HG02981 (cell line): Measurements from ENCODE around the gene YKT6.
A peak's percentile ranks its signal among the peaks of the same experiment; 100 is the strongest.

ENCODE experiments used
- ATAC-seq: cut with Tn5 transposase; IDR thresholded peaks from one replicate; pipeline ENCODE4 v1.9.1; 2021; ENCODE audit warnings: mild to moderate bottlenecking, moderate library complexity; ENCODE audit not compliant: unreplicated experiment

Gene YKT6

DNA sequence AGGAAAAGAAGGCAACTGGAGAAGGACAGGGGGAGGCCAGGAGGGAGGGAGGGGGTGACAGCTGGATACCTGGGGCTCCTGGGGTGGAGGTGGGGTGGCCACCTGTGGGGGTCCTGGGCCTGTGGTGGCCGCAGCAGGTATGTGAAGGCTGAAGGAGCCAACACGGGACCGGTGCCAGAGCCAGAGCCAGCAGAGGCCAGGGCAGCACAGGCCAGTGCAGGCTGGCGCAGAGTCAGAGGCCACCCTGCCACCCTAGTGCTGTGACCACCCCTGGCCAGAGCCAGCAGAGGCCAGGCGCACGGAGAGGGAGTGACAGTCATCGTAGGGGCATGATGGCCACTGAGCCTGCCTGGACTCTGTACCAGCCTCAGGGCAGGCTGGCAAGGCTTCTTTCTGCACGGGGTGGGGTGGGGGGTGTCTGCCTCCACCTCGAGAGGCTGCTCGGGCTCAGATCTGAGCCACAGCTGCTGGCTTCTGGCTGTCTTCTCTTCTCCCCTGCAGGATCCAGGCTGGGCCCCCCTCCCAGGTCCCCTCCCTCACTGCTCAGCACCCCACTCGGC, 28.8 kb downstream of the YKT6 start:
- ATAC-seq: no peak

DNA sequence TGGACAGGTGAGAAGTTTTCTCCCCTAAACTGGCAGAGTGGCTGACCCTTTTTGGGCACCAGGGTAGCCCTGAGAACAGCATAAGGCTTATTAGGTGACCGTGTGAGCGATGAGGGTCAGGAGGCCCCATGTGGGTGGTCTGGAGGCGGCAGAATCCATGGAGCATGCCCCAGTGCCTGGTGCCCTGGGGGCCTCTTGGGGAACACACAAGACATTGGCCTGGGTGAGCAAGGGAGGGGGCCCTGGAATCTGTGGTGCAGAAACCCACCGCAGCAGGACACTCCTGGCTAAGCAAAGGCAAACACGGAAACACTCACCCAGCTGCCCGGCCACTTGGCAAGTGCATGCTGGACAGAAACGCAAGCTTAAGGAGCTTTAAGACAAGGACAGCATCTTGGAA, 29.5 kb downstream of the YKT6 start:
- ATAC-seq: no peak

DNA sequence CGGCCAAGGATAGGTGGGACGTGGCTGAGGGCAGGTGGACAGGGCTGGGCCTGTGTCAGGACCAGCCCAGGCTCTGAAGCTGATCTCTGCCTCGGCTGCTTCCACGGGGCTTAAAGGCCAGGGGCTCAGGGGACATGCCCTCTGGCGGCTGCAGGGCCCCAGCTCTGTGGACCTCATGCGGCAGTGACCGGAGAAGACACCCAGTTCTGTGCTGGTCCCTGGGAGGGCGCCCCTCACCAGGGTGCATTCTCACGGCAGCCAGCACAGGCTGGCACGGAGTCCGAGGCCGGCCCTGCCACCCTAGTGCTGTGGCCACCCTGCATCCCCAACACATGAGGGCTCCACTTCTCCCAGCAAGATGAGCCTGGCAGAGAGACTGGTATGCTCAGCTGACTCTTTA, 30.3 kb downstream of the YKT6 start:
- no peak for ATAC-seq

DNA sequence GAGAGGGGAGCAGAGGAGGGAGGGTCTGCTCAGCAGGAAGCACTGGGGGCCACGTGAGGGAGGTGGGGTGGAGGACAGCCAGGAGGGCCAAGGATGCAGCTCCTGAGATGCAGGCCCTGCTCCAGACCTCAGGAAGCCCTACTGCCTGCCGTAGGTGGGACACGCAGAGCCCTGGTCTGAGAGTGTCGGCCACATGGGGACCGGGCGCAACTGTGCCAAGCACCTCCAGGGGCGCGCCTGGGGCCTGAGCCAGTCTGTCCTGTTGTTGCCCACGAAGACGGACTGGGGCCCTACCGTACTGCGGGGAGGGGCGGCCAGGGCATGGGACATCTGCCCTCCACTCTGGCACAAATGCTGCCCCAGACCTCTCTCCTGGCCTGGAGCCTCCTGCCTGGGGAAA, 31.6 kb downstream of the YKT6 start:
- no peak for ATAC-seq

DNA sequence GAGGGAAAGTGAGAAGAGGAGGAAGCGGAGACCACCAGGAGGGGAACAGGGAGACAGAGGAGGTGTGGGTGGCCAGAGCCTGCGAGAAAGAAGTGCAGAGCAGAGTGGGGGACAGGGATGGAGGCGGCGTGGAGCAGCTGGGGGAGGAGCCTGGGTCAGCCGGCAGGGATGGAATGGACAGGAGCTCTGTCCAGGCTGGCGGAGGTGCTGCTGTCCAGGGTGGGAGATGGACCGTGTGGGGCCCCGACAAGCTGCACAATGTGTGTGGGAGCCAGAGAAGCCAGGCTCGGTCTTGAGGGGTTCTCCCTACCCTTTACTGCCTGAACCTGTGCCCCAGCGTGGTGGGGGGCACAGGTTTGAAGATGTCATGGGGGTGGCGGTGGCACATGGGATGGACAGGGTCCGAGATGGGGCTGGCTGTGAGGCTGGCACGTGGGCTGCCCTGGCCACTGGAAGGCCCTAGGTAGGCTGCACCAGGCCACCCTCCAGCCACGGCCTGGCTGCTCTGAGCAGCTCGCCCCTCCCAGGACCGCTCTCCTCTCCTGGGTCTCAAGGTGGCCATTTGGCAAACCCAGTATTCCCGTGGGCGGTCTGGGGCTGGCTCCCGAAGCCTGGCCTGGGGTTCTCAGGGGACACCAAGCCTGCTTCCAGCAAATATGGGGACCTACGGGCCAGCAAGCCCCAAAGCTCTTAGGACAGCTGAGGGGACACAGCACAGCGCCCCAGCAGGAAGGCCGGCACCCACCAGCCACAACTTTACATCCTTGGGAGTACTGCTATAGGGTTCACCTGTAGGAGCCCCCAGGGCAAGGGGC, 32.3 kb downstream of the YKT6 start:
- no peak for ATAC-seq

DNA sequence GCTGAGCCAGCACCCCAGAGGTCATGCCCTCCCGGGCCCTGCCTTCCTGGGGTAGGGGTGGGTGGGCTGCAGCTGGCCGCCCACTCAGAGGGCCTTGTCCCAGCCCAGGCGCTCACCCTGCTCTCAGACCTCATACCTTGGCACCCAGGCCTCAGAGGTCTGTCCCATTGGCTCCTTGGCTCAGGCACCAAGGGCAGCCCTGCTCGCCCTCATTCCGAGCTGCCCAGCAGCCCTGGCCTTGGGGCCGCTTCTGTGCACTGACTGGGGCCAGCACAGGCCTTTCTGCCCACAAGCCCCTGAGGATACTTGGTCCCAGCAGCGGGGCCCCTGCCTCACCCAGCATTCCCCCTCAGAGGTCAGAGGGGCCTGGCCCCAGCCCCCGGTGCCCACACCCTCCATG, 34.3 kb downstream of the YKT6 start:
- ATAC-seq: no peak

DNA sequence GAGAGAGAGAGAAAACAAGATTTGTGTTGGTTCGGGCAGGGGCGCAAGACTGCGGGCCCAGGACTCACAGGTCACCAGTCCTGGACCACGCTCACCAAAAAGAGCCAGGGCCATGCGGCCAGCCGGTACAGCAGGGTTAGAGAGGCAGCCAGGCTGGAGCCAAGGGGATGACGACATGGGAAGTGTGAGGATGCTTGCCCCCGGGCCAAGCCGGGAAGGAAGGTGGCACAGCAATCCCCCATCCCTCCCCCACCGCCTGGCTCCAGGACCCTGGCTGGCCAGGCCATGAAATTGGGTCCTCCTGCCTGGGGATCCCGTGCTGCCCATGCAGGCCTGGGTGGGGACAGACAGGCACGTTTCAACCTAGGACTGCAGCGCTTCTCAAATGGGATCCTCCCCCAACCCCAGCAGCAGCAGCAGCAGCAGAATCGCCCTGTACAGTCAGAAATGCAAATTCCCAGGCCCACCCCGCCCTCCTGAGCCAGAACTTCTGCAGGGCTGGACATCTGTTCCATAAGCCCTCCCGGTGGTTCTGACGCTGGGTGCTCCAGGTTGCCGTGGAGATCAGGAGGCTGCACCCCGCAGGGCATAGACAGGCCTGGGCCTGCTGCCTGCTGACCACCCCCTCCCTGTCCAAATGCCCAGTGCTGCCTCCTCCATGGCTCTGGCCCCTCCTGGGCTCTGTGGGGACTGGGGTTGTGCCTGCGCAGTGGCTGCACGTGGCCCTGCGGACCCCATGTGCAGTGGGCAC, 35.0 kb downstream of the YKT6 start:
- no peak for ATAC-seq

DNA sequence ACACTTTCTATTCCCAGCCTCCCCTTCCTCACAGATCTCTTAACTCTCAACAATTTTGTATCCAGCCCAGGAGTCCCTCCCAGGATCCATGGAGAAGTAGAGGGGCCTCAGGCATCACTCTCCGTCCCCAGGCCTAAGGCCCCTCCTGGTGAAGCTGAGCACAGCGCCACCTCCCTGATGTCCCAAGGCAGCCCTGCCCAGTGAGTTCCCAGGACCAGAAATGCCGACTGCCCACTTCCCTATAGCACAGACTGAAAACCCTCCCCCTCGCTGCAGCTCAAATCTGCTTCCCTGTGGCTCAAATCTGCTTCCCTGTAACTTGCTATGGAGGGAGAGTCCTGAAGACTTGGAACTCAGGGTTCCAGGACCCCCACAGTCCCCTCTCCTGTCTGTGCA, 35.6 kb downstream of the YKT6 start:
- ATAC-seq: no peak

DNA sequence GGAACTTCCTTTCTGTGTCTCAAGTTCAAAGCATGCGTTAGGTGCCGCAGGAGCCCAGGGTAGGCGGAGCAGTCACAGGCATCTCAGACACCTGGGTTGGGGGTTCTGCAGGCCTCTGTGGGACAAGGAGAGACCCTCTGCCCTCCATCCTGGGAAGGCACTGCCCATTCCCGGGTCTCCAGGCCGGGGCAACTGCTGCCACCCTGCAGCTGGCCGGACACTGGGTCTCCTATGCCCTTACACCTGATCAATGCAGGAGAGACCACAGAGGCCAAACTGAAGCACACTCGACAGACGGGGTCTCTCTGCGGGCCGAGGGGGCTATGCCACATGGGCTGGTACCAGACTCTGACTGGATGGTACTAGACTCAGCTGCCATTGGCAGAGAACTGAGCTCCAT, 36.9 kb downstream of the YKT6 start:
- ATAC-seq: no peak

DNA sequence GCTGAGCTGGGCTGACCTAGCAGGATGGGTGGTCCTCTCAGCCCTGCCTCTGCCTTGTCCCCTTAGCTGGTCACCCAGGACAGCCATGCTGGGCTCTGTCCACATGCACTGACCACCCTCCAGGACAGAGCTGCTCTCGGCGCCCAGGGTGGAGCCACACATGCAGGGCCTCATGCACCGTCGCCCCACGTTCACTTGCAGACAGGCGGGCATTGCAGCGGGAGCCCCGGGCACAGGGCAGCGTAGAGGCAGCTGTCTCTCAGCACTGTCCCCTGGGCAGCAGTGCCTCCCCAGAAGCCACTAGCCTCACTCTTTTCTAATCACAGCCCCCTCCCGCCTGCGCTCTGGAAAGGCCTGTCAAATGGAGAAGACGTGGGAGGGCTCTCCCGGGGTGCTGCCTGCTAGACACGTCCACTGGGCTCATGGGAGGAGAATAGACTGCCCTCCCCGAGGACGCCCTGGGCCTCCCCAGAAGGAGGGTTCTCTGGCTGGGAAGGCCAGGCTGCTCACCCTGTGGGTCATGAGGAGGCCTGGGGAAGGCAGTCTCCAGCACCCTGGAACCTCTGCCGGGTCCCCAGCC, 37.4 kb downstream of the YKT6 start:
- no peak for ATAC-seq

DNA sequence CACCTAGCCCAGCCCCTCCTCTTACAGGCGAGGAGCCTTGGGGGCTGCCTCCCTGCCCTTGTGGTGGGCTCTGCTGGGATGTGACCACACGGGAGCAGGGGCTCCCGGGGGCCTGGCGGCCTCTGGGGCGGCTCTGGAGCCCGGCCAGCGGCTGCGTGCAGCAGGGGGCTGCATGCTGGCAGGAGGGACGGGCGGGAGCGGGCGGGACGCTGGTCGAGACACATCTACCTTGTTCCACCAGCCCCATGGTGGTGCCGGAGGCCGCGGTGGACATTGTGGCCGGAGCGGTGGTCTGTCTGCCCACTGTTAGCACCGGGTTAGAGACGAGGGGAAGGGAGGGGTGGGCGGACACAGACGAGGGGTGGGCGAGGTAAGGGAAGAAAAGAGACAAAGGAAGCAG, 38.6 kb downstream of the YKT6 start:
- ATAC-seq: no peak

DNA sequence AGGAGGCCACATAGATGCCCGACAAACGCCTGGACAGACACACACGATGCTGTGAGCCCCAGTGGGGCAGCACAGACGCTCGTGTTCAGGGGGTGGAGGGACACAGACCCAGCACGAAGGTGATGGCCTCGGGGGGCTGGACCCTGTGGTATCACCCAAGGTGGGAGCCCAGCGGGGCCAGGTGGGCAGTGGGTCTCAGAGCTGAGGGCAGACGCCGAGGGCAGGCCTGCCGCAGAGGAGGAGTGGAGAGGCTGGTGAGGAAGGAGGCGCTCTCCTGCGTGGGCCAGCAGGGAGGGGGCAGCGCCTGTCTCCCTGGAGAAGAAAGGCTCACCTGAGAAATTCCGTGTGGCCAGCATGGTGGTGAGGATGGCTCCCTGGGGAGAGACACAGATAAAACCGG, 39.6 kb downstream of the YKT6 start:
- no peak for ATAC-seq

DNA sequence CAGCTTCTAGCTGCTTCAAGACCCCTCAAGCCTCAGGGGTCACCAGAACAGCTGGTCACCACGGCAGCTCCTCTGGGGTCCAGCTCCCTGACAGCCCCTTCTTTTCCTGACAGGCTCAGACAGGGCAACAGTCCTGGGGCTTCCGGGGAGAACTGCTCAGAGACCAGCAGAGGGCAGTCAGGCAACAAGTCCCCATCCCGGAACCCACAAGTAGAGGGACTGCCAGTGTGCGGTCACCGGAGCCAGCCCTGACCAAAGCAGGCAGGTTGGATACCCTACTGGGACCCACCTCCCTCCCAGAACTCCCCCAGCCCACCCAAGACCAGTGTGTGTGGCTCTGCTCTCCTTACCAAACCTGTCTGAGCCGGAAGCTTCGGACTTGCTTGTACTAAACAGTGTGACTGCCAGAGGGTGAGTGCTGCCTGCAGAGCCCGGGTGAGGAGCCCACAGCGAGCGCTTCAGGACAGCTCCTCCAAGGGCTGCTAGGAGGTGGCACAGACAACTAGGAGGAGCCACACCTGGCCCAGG, 40.3 kb downstream of the YKT6 start:
- ATAC-seq: peak; percentile 73

DNA sequence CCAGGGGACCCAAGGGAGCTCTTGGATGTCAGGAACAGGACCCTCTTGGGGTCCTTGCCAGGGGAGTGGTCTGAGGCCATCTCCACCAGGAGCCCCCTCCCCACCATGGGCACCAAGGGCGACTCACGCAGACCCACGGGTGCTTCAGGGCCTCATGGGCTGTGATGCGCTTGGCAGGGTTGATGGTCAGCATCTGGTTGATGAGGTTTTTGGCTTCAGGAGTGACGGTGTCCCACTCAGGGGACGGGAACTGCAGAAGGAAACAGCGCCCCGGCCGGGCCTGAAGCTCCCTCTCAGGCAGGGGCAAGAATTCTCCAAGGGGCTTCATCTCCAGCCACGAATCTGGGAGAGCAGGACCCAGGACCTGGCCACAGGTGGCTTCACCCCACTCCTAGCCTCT, 41.3 kb downstream of the YKT6 start:
- ATAC-seq: no peak

DNA sequence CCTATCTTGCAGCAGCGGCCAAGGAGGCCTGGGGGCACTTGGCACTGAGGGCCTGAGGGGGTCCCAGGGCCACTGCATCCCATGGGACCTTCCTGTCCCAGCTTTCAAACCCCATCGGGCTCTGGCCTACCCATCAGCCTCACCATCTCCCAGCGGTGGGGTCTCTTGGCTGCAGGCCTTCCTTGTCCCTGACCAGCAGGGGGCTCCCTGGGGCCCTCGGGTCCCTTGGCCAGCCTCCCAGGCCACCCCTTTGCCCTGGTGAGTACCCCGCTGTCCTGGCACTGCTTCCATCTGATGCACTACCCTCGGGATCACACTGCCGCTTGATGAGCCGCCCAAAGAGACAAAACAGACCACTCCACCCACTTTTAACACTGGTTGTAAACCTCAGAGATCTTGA, 43.5 kb downstream of the YKT6 start:
- no peak for ATAC-seq

DNA sequence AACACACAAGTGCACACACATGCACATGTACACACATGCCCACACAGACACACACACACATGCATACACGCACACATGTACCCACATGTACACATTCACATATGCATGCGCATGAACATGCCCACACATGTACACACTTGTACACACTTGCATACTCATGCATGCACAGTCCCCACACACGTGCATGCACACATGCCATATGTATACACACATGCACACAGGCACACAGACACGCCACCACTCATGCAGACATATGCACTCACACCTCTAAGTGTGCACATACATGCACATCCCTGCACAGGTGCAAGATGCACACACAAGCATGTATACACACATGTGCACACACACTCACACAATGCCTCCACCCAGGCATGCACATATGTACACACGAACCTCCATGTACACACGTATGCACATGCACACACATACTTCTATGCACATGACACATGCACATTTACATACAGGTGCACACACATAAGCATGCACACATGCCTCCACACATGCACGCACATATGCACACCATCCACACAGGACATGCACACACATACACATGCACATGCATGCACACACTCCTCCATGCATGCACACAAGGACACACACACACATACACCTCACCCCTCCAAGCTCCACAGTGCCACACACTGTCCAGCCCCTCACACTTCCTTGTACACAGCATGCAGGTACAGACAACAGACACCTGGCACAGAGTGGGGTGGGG, 45.8 kb downstream of the YKT6 start:
- no peak for ATAC-seq

DNA sequence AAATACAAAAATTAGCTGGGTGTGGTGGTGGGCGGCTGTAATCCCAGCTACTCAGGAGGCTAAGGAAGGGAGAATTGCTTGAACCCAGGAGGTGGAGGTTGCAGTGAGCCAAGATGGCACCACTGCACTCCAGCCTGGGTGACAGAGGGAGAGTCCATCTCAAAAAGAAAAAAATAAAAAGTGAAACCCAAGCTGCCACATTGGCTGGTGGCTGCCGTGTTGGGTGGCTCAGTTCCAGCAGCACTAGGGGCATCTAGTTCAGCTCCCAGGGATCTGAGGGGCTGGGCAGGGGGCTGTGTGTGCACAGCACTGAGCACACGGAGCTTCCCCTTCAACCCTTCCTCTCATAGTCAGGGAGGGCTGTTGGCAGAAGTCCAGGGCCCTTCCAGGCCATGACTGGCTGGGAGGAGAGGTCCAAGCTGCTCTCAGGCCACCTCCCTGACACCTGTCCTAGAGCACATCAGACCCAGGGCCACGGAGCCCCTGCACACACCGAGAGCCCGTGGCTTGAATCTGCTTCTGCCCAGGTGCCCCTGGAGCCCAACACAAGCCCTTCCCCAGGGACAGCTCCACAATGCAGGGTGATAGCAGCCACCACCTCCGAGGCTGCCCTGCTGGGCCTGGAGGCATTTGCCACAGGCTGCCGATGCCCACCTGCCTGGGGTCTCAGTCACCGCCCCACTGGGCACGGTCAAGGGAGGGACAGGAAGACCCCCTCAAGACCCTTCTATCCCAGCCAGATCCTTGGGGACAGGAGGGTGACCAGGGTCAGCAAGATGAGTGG, 47.3 kb downstream of the YKT6 start:
- no peak for ATAC-seq

DNA sequence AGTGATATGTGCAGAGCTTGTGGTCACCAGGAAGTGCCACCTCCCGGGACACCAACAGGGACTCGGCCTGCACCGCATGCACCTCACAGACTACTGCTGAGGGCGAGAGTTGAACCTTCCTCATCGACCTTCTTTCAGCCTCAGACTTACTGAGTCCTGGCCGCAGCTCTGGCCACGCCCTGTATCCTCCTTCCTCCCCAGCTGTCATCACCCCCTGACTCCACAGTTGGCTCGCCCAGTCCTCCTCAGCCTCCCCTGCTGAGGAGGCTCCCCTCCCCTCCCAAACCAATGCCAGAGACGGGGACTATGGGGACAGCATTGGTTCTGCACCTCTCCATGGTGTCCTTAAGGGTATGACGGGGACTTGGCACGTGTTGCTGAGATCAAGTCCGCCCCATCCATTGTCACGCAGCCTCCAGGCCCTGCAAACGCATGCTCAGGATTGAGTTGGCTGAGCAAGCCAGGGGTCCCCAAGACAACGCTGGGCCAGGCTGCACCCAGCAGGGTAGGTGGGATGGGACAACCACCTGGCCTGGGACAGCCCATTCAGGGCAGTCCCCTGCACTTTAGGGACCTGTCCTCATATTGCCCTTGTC, 49.0 kb downstream of the YKT6 start:
- ATAC-seq: no peak

DNA sequence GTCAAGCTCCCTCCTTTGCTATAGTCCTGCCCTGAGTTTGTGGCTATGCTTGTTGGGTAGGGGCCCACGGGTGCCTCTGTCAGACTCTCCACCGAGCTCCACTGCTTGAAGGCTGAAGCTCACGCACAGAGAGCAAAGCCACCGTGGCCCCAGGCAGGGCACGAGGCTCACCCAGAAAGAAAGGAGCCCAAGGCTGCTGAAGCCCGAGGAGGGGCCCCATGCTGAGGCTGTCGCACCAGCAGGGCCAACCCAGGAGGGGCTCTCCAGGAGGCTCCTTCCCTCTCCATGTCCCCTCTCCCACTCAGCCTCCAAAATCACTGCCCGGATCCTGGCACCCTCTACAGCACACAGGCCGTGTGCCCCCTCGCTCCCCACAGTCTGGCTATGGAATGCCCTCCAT, 50.5 kb downstream of the YKT6 start:
- ATAC-seq: no peak

DNA sequence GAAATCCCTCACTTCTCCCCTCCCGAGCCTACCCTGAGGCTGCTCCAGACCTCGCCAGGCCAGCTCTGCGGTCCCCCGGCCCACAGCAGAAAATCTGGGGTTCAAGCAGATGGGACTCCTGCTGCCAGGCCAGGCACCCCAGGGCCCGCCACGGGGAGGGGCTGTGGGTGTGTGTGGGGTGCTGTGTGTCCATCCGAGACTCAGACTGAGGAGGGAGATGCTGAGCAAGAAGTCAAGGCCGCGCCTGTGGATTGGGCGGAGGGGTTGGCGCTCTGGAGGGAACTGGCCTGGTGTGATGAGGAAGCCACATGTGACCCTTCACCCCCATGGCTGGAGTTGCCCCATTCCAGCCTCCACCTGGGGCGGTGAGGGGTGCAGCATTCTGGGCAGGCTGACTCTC, 51.1 kb downstream of the YKT6 start:
- no peak for ATAC-seq
